K562 (cell line): Measurements from ENCODE around the gene DLL4. TPM values are rescaled to one million over a fixed set of nuclear protein-coding genes. Genes with fewer than 3 reads are reported as not detected.

Experiments
- ATAC-seq: fragments of 200-7000 bp; cut with Tn5 transposase; 3 replicates; pipeline ENCODE4 v1.9.1; 2020; ENCODE audit warnings: moderate library complexity
- BruUV-seq: library from RNA; stranded (reverse); fragments of 400-500 nt; replicated peaks from 2 replicates; lab custom pipeline; 2021; lab: Mats Ljungman, UMichigan
- CTCF ChIA-PET: fragments of 300-600 bp; formaldehyde crosslinking; extraction: SDS; loops from one replicate; lab custom pipeline; 2021; ENCODE audit warnings: low intra/inter-chr PET ratio; lab: Yijun Ruan, JAX
- POLR2A ChIA-PET: fragments of 300-600, 350-650 bp; sonication (Branson Sonifier 250); formaldehyde crosslinking; extraction: SDS; loops from one replicate; lab custom pipeline; 2021; ENCODE audit warnings: antibody characterized with exemption, inconsistent platforms; lab: Yijun Ruan, JAX
- DNase-seq, 4 experiments: peaks; one replicate each; pipeline versions ENCODE4 v3.0.0 to v3.0.0-alpha.2; 2011 to 2018; ENCODE audit warnings: low spot score in 3 of 4, mixed read lengths in 3 of 4; ENCODE audit errors: extremely low read depth in 1 of 4
- FAIRE-seq: peaks from 2 replicates; lab custom pipeline; 2011; peaks lifted over from hg19 to GRCh38; lab: Jason Lieb, UNC
- H2AFZ ChIP-seq: 2 replicates; pipeline ENCODE4 v1.6.0; 2011; ENCODE audit warnings: low read depth, low read length, control low read depth, inconsistent platforms
- H3K27ac ChIP-seq: fragments of 200-600 bp; 3 replicates; pipeline ENCODE4 v1.8.0; 2011; ENCODE audit warnings: low read depth, mild to moderate bottlenecking, control low read depth, inconsistent platforms, low read length, moderate library complexity, mixed read lengths; ENCODE audit errors: extremely low read depth
- H3K27me3 ChIP-seq, 2 experiments: fragments of 300-600 bp in 1 of 2; 2 replicates in 1 of 2; 3 replicates in 1 of 2; pipeline versions ENCODE4 v1.6.0 to v1.8.0; 2011; ENCODE audit warnings: inconsistent platforms in 2 of 2, low read length in 2 of 2, mild to moderate bottlenecking in 1 of 2, mixed read lengths in 1 of 2, moderate library complexity in 1 of 2; ENCODE audit not compliant: control insufficient read depth in 2 of 2, insufficient read depth in 2 of 2
- H3K36me3 ChIP-seq: fragments of 300-600 bp; 3 replicates; pipeline ENCODE4 v1.8.0; 2011; ENCODE audit warnings: mild to moderate bottlenecking, low read length, inconsistent platforms; ENCODE audit not compliant: control insufficient read depth, insufficient read depth
- H3K4me1 ChIP-seq, 2 experiments: fragments of 200-600 bp in 1 of 2; replicated peaks in 1 of 2; 2 replicates in 1 of 2; 3 replicates in 1 of 2; pipeline versions ENCODE4 v1.5.1 to v1.8.0; 2011; ENCODE audit warnings: inconsistent platforms in 2 of 2, low read length in 2 of 2, mild to moderate bottlenecking in 1 of 2, mixed read lengths in 1 of 2, moderate library complexity in 1 of 2; ENCODE audit not compliant: control insufficient read depth in 2 of 2, insufficient read depth in 2 of 2
- H3K4me2 ChIP-seq: 2 replicates; pipeline ENCODE4 v1.6.1; 2011; ENCODE audit warnings: low read length, control low read depth, inconsistent platforms, mixed read lengths; ENCODE audit not compliant: insufficient read depth
- H3K4me3 ChIP-seq: fragments of 200-600 bp; sonication (generic), shearing (Covaris generic); 2 replicates; pipeline ENCODE4 v1.5.1; 2016; ENCODE audit warnings: control low read depth, inconsistent platforms
- H3K79me2 ChIP-seq: fragments of 200-600 bp; 3 replicates; pipeline ENCODE4 v1.8.0; 2011; ENCODE audit warnings: low read length, inconsistent platforms; ENCODE audit not compliant: control insufficient read depth, insufficient read depth
- H3K9ac ChIP-seq, 2 experiments: 2 replicates each; pipeline versions ENCODE4 v1.6.0 to v1.6.1; 2011; ENCODE audit warnings: low read depth in 2 of 2, low read length in 2 of 2, control low read depth in 1 of 2, inconsistent platforms in 1 of 2, mild to moderate bottlenecking in 1 of 2, mixed read lengths in 1 of 2; ENCODE audit not compliant: insufficient read depth in 1 of 2
- H3K9me1 ChIP-seq: one replicate; pipeline ENCODE4 v1.6.0; 2011; ENCODE audit warnings: inconsistent platforms, mild to moderate bottlenecking, low read length, moderate library complexity; ENCODE audit not compliant: control insufficient read depth, insufficient read depth
- H3K9me3 ChIP-seq: replicated peaks from 2 replicates; pipeline ENCODE4 v1.5.1; 2011; ENCODE audit warnings: low read depth, low read length, inconsistent platforms; ENCODE audit not compliant: control insufficient read depth, insufficient read depth
- H4K20me1 ChIP-seq: replicated peaks from 2 replicates; pipeline ENCODE4 v1.6.1; 2011; ENCODE audit warnings: low read length, inconsistent platforms, mixed read lengths; ENCODE audit not compliant: control insufficient read depth, insufficient read depth
- NFIC ChIP-seq: fragments of 450-650 bp; IDR thresholded peaks from 2 replicates; pipeline ENCODE4 v1.6.1; 2017; ENCODE audit warnings: mild to moderate bottlenecking, inconsistent platforms
- RBM17 ChIP-seq: fragments of 200-400 bp; formaldehyde crosslinking; IDR thresholded peaks from 2 replicates; pipeline ENCODE4 v1.6.1; 2017; ENCODE audit warnings: low read depth, mild to moderate bottlenecking, low read length, borderline replicate concordance
- TEAD4 ChIP-seq, 2 experiments: sonication (generic) in 1 of 2; formaldehyde crosslinking in 1 of 2; IDR thresholded peaks; 2 replicates each; pipeline versions ENCODE4 v1.6.1 to v1.8.0; 2012 to 2022; ENCODE audit warnings: borderline replicate concordance in 1 of 2, inconsistent platforms in 1 of 2, low read length in 1 of 2, mild to moderate bottlenecking in 1 of 2, missing genetic modification reagents in 1 of 2
- WGBS: fragments of 100-300 bp; shearing (Covaris generic); methylation state at CpG from one replicate; pipeline ENCODE4 v1.1.6; 2016; ENCODE audit warnings: low coverage, mixed read lengths; ENCODE audit not compliant: insufficient coverage; ENCODE audit errors: missing lambda C conversion rate; 5-methylcytosine and 5-hydroxymethylcytosine counted together
- in situ Hi-C: fragments of 300-500 bp; cut with MboI; formaldehyde crosslinking; loops from 4 replicates; pipeline ENCODE4 v1.15.0; 2018; ENCODE audit warnings: inconsistent platforms, mixed read lengths
- intact Hi-C: fragments of 100-400 bp; cut with micrococcal nuclease; formaldehyde crosslinking; loops from 2 replicates; pipeline ENCODE4 v1.14.2; 2022
- polyA plus RNA-seq, 8 experiments: library from polyadenylated mRNA; depleted of rRNA in 4 of 8; stranded (reverse) in 5 of 8; unstranded in 3 of 8; fragments of >200 nt; fragmentation: Nextera tagmentation in 2 of 8; fragmentation: Illumina TruSeq in 1 of 8; extraction: Ambion mirVana in 2 of 8; extraction: Trizol in 1 of 8; gene quantifications; 2 replicates each; pipeline versions ENCODE4 v1.2.1 to v1.2.3, GENCODE V29; 2011 to 2014; ENCODE audit warnings: inconsistent platforms in 1 of 8, missing spikeins in 1 of 8
- total RNA-seq, 7 experiments: library from RNA; depleted of rRNA in 6 of 7; stranded (reverse); fragments of >200 nt in 6 of 7; fragmentation: Illumina TruSeq in 2 of 7; extraction: Trizol in 2 of 7; gene quantifications; 2 replicates each; pipeline versions ENCODE4 v1.2.1 to v1.2.3, GENCODE V29; 2011 to 2021; ENCODE audit warnings: low replicate concordance in 1 of 7

DLL4 gene
- total and polyA plus RNA-seq, 9 of the 15 experiments (the other 6 are each of a cell fraction or from before 2014, with no cell fraction given): 0.04 to 1.1 (median 0.41) TPM; not detected in 1

DNA sequence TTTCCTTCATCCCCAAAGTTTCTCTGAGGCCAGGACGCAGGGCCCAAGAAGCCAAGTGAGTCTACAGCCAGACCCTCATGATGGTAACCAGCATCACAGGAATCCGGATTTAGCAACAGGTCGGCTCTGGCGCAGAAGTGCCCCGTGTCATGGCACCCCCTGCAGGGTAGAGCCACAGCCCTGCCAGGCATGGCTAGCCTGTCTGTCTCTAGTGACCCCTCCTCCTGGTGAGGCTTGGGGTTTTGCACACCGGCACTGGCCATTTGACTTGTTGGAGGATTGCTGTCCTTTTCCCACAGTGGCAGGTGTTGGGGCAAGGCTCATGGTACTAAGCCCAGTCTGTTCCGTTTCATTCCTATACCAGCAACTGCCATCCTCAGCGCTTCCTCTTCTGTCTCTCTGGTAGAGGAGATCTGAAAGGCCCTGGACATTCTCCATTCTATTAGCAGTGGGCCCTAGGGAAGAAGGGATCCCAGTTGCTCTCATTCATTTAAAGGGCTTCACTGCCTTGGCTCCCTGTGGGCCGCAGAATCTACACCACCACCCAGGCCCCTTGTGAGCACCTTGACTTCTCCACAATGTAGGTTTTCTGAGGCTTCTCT lies 14.7 kb downstream of the DLL4 start:
- H3K36me3 ChIP-seq: no peaks in the 10 kb centered on the region
- DNase-seq: no peak
- 44% methylated on average over 9 of the region's 9 CpGs for WGBS
- CTCF ChIA-PET: no interaction called here
- in situ Hi-C loops: no loop called here
- POLR2A ChIA-PET: interaction anchor here (0.7 to 3.6 kb wide), 4 partner anchors 8 to 835 kb away, joined by 3 to 17 read pairs (median 6); partner anchors contain the start of genes BMF and CHAC1
- intact Hi-C loops: no loop called here
- H3K4me1 ChIP-seq: peaks cover 5 to 27% of the 10 kb centered on the region in 2 experiments; a peak in 4 of 5 replicates
- no peak overlapping the region for H3K4me3 ChIP-seq
- H3K27me3 ChIP-seq: peaks cover 2 to 13% of the 10 kb centered on the region in 2 experiments; a peak in 3 of 5 replicates
- no peak overlapping the region for H3K27ac ChIP-seq
- no peaks in the 10 kb centered on the region for H3K9me3 ChIP-seq
- H3K9ac ChIP-seq: no peak overlapping the region
- no peak for TF ChIP-seq RBM17
- TF ChIP-seq, all 486 proteins: peak for 0
- Histone ChIP-seq H2AFZ (no peak overlapping the region), H3K4me2 (no peak overlapping the region), H4K20me1 (no peaks in the 10 kb centered on the region), H3K9me1 (no peaks in the 10 kb centered on the region), H3K79me2 (no peaks in the 10 kb centered on the region)
- ATAC-seq (no peak), FAIRE-seq (no peak)
- no TSS peak for BruUV-seq

DNA sequence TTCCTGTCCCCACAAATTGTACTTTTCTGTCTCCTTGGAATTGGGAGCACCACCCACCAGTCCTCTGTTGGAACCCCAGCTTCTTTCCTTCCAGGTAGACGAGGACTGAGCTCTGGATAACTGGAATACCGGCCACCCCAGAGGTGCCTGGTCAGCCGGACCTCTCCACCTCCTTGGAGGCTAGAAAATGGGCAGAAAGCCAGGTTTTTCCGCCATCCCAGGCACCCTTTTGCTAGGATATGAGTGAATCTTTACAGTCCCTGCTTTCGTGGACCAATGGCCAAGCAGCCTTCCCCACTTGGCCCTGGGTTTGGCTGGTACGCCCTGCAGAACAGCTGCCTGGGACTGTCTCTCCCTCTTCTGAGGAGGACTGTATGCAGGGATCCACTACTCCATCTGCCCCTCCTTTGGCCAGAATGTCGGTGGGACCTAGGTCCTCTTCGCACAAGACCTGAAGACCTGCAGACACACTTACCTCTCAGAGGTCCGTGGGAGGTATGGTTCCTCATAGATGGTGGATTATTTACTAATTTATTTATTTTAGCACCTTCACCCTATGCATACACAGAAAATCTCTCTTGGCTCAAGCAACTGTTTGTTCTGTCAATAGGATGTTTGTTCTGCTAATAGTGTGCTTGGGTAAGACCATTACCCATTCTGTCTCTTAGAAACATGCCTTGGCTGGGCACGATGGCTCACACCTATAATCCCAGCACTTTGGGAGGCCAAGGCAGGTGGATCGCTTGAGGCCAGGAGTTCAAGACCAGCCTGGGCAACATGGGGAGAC lies 15.6 kb downstream of the DLL4 start:
- H2AFZ ChIP-seq: no peak overlapping the region
- H3K27ac ChIP-seq: no peak overlapping the region
- H3K4me2 ChIP-seq: no peak overlapping the region
- peak; percentile 64 for TF ChIP-seq NFIC
- no peak for TF ChIP-seq TEAD4 (IDR thresholded peaks at IDR 0.05; ENCODE audit: low read length)
- TF ChIP-seq TEAD4 (CRISPR knock-in tag; IDR thresholded peaks at IDR 0.05; ENCODE audit: borderline replicate concordance): no peak
- H3K9me3 ChIP-seq: no peaks in the 10 kb centered on the region
- CTCF ChIA-PET: no interaction called here
- in situ Hi-C loops (no loop called here), intact Hi-C loops (no loop called here)
- H3K9ac ChIP-seq: no peak overlapping the region
- ATAC-seq (no peak), FAIRE-seq (no peak), DNase-seq (no peak)
- H4K20me1 ChIP-seq: no peaks in the 10 kb centered on the region
- H3K4me1 ChIP-seq: peaks cover 10 to 27% of the 10 kb centered on the region in 2 experiments; a peak in 4 of 5 replicates
- WGBS: 12% methylated on average over 11 of the region's 11 CpGs
- no TSS peak for BruUV-seq
- POLR2A ChIA-PET: interaction anchor here (1.2 to 2.5 kb wide), 3 partner anchors 8 to 12 kb away, joined by 3 to 10 read pairs (median 6); partner anchors contain the start of gene CHAC1
- H3K9me1 ChIP-seq: no peaks in the 10 kb centered on the region
- no peak overlapping the region for H3K4me3 ChIP-seq
- H3K27me3 ChIP-seq: peaks cover 2 to 13% of the 10 kb centered on the region in 2 experiments; a peak in 3 of 5 replicates
- no peaks in the 10 kb centered on the region for H3K36me3 ChIP-seq
- H3K79me2 ChIP-seq: no peaks in the 10 kb centered on the region
